K562 (cell line): ENCODE results near the gene DHX38. TPM values are rescaled to one million over a fixed set of nuclear protein-coding genes. Genes with fewer than 3 reads are reported as not detected.

Source experiments
- CC2D1A ChIP-seq: fragments of 450-650 bp; IDR thresholded peaks from 2 replicates; pipeline ENCODE4 v1.6.1; 2017; ENCODE audit warnings: mild to moderate bottlenecking
- CREBBP ChIP-seq: IDR thresholded peaks from one replicate; pipeline ENCODE4 v1.6.1; 2012; ENCODE audit warnings: low read depth, mild to moderate bottlenecking, control low read depth, inconsistent platforms, low read length
- CREM ChIP-seq: IDR thresholded peaks from 2 replicates; pipeline ENCODE4 v1.6.1; 2014; ENCODE audit warnings: antibody characterized with exemption, low read depth
- HDGF ChIP-seq: fragments of 450-650 bp; IDR thresholded peaks from 2 replicates; pipeline ENCODE4 v1.6.1; 2016
- ID3 ChIP-seq, 2 experiments: fragments of 250-450 bp in 1 of 2; fragments of 450-650 bp in 1 of 2; sonication (Bioruptor Pico) in 1 of 2; IDR thresholded peaks; 2 replicates each; pipeline versions ENCODE4 v1.6.1 to v1.8.0; 2016 to 2021; ENCODE audit warnings: mild to moderate bottlenecking in 2 of 2, moderate library complexity in 2 of 2, missing compliant biosample characterization in 1 of 2, missing genetic modification characterization in 1 of 2
- MCM3 ChIP-seq: fragments of 450-650 bp; IDR thresholded peaks from 2 replicates; pipeline ENCODE4 v1.6.1; 2016
- MEIS2 ChIP-seq: fragments of 450-650 bp; IDR thresholded peaks from 2 replicates; pipeline ENCODE4 v1.6.1; 2014; ENCODE audit warnings: mild to moderate bottlenecking; ENCODE audit not compliant: partially characterized antibody
- RAD21 ChIP-seq, 2 experiments: fragments of 250-450 bp in 1 of 2; fragments of 450-650 bp in 1 of 2; sonication (Bioruptor Pico) in 1 of 2; formaldehyde crosslinking in 1 of 2; IDR thresholded peaks in 1 of 2; conservative IDR thresholded peaks in 1 of 2; 2 replicates each; pipeline versions ENCODE4 v1.4.0 to v1.8.0; 2020 to 2022; ENCODE audit warnings: mild to moderate bottlenecking in 2 of 2, moderate library complexity in 1 of 2
- RCOR1 ChIP-seq, 2 experiments: IDR thresholded peaks; 2 replicates each; pipeline ENCODE4 v1.6.1; 2012; ENCODE audit warnings: low read depth in 2 of 2, low read length in 2 of 2, borderline replicate concordance in 1 of 2, improper control_type of control experiment in 1 of 2
- SNAPC5 ChIP-seq: fragments of 250-450 bp; sonication (Bioruptor Pico); IDR thresholded peaks from 2 replicates; pipeline ENCODE4 v1.8.0; 2021; ENCODE audit warnings: moderate library complexity, mild to moderate bottlenecking, inconsistent platforms
- SPI1 ChIP-seq: IDR thresholded peaks from 2 replicates; pipeline ENCODE4 v1.6.1; 2011; ENCODE audit warnings: low read depth, low read length, control low read depth, borderline replicate concordance
- TEAD2 ChIP-seq: fragments of 450-650 bp; IDR thresholded peaks from 2 replicates; pipeline ENCODE4 v1.6.1; 2016; ENCODE audit warnings: missing genetic modification characterization, control low read depth, missing compliant biosample characterization
- VEZF1 ChIP-seq: fragments of 200-800 bp; sonication (Bioruptor generic); IDR thresholded peaks from 2 replicates; pipeline ENCODE4 v1.6.1; 2017; ENCODE audit warnings: missing genetic modification characterization, missing compliant biosample characterization
- ZKSCAN1 ChIP-seq: fragments of 150-350 bp; IDR thresholded peaks from 2 replicates; pipeline ENCODE4 v1.6.1; 2016; ENCODE audit warnings: low read depth, low read length
- ZNF165 ChIP-seq: fragments of 250-450 bp; sonication (Bioruptor Pico); IDR thresholded peaks from 2 replicates; pipeline ENCODE4 v1.4.0; 2020; ENCODE audit warnings: borderline replicate concordance
- ZNF224 ChIP-seq: sonication (generic); formaldehyde crosslinking; IDR thresholded peaks from 2 replicates; pipeline ENCODE4 v1.8.0; 2022; ENCODE audit warnings: mild to moderate bottlenecking, missing genetic modification reagents
- ZNF318 ChIP-seq, 2 experiments: fragments of 450-650 bp; IDR thresholded peaks; 2 replicates each; pipeline ENCODE4 v1.6.1; 2016; ENCODE audit warnings: mild to moderate bottlenecking in 2 of 2, borderline replicate concordance in 1 of 2, low read depth in 1 of 2, moderate library complexity in 1 of 2
- ZNF444 ChIP-seq: fragments of 250-450 bp; sonication (Bioruptor Pico); IDR thresholded peaks from 2 replicates; pipeline ENCODE4 v1.4.0; 2020; ENCODE audit warnings: mild to moderate bottlenecking, moderate library complexity
- ZNF76 ChIP-seq: fragments of 250-450 bp; sonication (Bioruptor Pico); IDR thresholded peaks from 2 replicates; pipeline ENCODE4 v1.4.0; 2020; ENCODE audit warnings: mild to moderate bottlenecking, moderate library complexity, borderline replicate concordance
- polyA plus RNA-seq, 8 experiments: library from polyadenylated mRNA; depleted of rRNA in 4 of 8; stranded (reverse) in 5 of 8; unstranded in 3 of 8; fragments of >200 nt; fragmentation: Nextera tagmentation in 2 of 8; fragmentation: Illumina TruSeq in 1 of 8; extraction: Ambion mirVana in 2 of 8; extraction: Trizol in 1 of 8; gene quantifications; 2 replicates each; pipeline versions ENCODE4 v1.2.1 to v1.2.3, GENCODE V29; 2011 to 2014; ENCODE audit warnings: inconsistent platforms in 1 of 8, missing spikeins in 1 of 8
- total RNA-seq, 7 experiments: library from RNA; depleted of rRNA in 6 of 7; stranded (reverse); fragments of >200 nt in 6 of 7; fragmentation: Illumina TruSeq in 2 of 7; extraction: Trizol in 2 of 7; gene quantifications; 2 replicates each; pipeline versions ENCODE4 v1.2.1 to v1.2.3, GENCODE V29; 2011 to 2021; ENCODE audit warnings: low replicate concordance in 1 of 7

DHX38 gene
- total and polyA plus RNA-seq, 9 of the 15 experiments (the other 6 are each of a cell fraction or from before 2014, with no cell fraction given): 2.8 to 76.8 (median 40.8) TPM

GRCh38 chr16:72066747-72067146 is 26.9 kb upstream of the DHX38 start (continued):
- no peak for TF ChIP-seq ID3 (CRISPR knock-in tag; IDR thresholded peaks at IDR 0.05)
- 0 out of 2 replicates have a peak, but pooled peaks have one; percentile 27 for TF ChIP-seq ID3 (tag; IDR thresholded peaks at IDR 0.05)
- TF ChIP-seq MEIS2: no peak
- peak; percentile 79 to 91 for TF ChIP-seq RAD21 (CRISPR knock-in tag; conservative IDR thresholded peaks at IDR 0.05 in 1 of 2, IDR thresholded peaks at IDR 0.05 in 1 of 2)
- TF ChIP-seq MCM3: no peak
- no peak for TF ChIP-seq ZNF165 (CRISPR knock-in tag)
- peak; percentile 55; the same call in 1 of the 2 replicates for TF ChIP-seq HDGF
- no peak for TF ChIP-seq ZKSCAN1
- TF ChIP-seq TEAD2 (tag): no peak
- no peak for TF ChIP-seq CC2D1A
- TF ChIP-seq ZNF318 (IDR thresholded peaks at IDR 0.05; ENCODE audit: borderline replicate concordance in 1 of 2, low read depth in 1 of 2): no peak
- no peak for TF ChIP-seq RCOR1 (IDR thresholded peaks at IDR 0.05; ENCODE audit: borderline replicate concordance in 1 of 2, low read depth in 2 of 2, low read length in 2 of 2)
- no peak for TF ChIP-seq VEZF1
- TF ChIP-seq ZNF76 (CRISPR knock-in tag): no peak
- 0 out of 2 replicates have a peak, but pooled peaks have one; percentile 19 for TF ChIP-seq CREM
- TF ChIP-seq CREBBP: no peak
- no peak for TF ChIP-seq ZNF224
- no peak for TF ChIP-seq ZNF444 (CRISPR knock-in tag)
- TF ChIP-seq SNAPC5 (CRISPR knock-in tag): no peak
- TF ChIP-seq SPI1: 0 out of 2 replicates have a peak, but pooled peaks have one; percentile 6
